ENCODE data around the gene KRT17. TPM values are rescaled to one million over a fixed set of nuclear protein-coding genes. Genes with fewer than 3 reads are reported as not detected.

The KRT17 gene
- total RNA-seq, 1 donor from 2014 or later: not detected

- Histone ChIP-seq H3K27me3 (ENCODE audit: low read depth) (peaks cover 3% of the 10 kb centered on the region), H3K4me3 (no peak overlapping the region), H3K4me1 (no peaks in the 10 kb centered on the region), H3K27ac (replicated peaks) (no peak overlapping the region), H3K36me3 (no peaks in the 10 kb centered on the region), H3K9me3 (replicated peaks) (no peaks in the 10 kb centered on the region)
- intact Hi-C loops (cut with micrococcal nuclease): no loop called here
- no peak for TF ChIP-seq CTCF (IDR thresholded peaks at IDR 0.05; ENCODE audit: borderline replicate concordance)
- DNase-seq: no peak
Observed at GRCh38 chr17:41655611-41656111, 31.3 kb upstream of the KRT17 start.

GRCh38 chr17:41654678-41655607 is 30.6 kb upstream of the KRT17 start:
- no peak for TF ChIP-seq CTCF (IDR thresholded peaks at IDR 0.05; ENCODE audit: borderline replicate concordance)
- no peaks in the 10 kb centered on the region for H3K36me3 ChIP-seq
- H3K9me3 ChIP-seq (replicated peaks): no peaks in the 10 kb centered on the region
- intact Hi-C loops (cut with micrococcal nuclease): no loop called here
- no peak for DNase-seq
- peaks cover 3% of the 10 kb centered on the region for H3K27me3 ChIP-seq (ENCODE audit: low read depth)
- H3K27ac ChIP-seq (replicated peaks): no peak overlapping the region
- H3K4me3 ChIP-seq: no peak overlapping the region
- no peaks in the 10 kb centered on the region for H3K4me1 ChIP-seq

- intact Hi-C loops (cut with micrococcal nuclease): no loop called here
- no peak for TF ChIP-seq CTCF (IDR thresholded peaks at IDR 0.05; ENCODE audit: borderline replicate concordance)
- H3K27ac ChIP-seq (replicated peaks): no peak overlapping the region
- peaks cover 3% of the 10 kb centered on the region for H3K27me3 ChIP-seq (ENCODE audit: low read depth)
- no peak overlapping the region for H3K4me3 ChIP-seq
- DNase-seq: no peak
- H3K9me3 ChIP-seq (replicated peaks): no peaks in the 10 kb centered on the region
- H3K4me1 ChIP-seq: no peaks in the 10 kb centered on the region
- no peaks in the 10 kb centered on the region for H3K36me3 ChIP-seq
Observed at GRCh38 chr17:41653892-41654677, 29.7 kb upstream of the KRT17 start.

- TF ChIP-seq CTCF (IDR thresholded peaks at IDR 0.05; ENCODE audit: borderline replicate concordance): no peak
- no peak overlapping the region for H3K4me3 ChIP-seq
- DNase-seq: no peak
- H3K27ac ChIP-seq (replicated peaks): no peak overlapping the region
- H3K4me1 ChIP-seq: peaks cover 4% of the 10 kb centered on the region
- H3K9me3 ChIP-seq (replicated peaks): no peaks in the 10 kb centered on the region
- no peaks in the 10 kb centered on the region for H3K36me3 ChIP-seq
- H3K27me3 ChIP-seq (ENCODE audit: low read depth): peaks cover 3% of the 10 kb centered on the region
- intact Hi-C loops (cut with micrococcal nuclease): no loop called here
Observed at GRCh38 chr17:41653421-41653820, 29.0 kb upstream of the KRT17 start.

- Histone ChIP-seq H3K27me3 (ENCODE audit: low read depth) (peaks cover 4% of the 10 kb centered on the region), H3K4me1 (peaks cover 13% of the 10 kb centered on the region), H3K36me3 (no peaks in the 10 kb centered on the region), H3K27ac (replicated peaks) (no peak overlapping the region), H3K9me3 (replicated peaks) (no peaks in the 10 kb centered on the region), H3K4me3 (no peak overlapping the region)
- no peak for DNase-seq
- no peak for TF ChIP-seq CTCF (IDR thresholded peaks at IDR 0.05; ENCODE audit: borderline replicate concordance)
- intact Hi-C loops (cut with micrococcal nuclease): no loop called here
Observed at GRCh38 chr17:41652461-41652970, 28.1 kb upstream of the KRT17 start.

All from left ventricle myocardium inferior (tissue), 1 donor.